Sigmoid colon (tissue), 7 donors: ENCODE data around the gene BRPF1. TPM values are rescaled to one million over a fixed set of nuclear protein-coding genes. Genes with fewer than 3 reads are reported as not detected.

Experiments used
- DNase-seq: peaks from one replicate; pipeline ENCODE4 v3.0.0-alpha.2; 2019
- H3K27ac ChIP-seq, 4 donors: fragments of 200-600 bp; sonication (generic); one replicate each; pipeline ENCODE4 v1.5.1; 2016 to 2019; ENCODE audit warnings: mild to moderate bottlenecking in 1 of 4
- H3K27me3 ChIP-seq, 3 donors: fragments of 200-600 bp; sonication (generic); one replicate each; pipeline ENCODE4 v1.5.1; 2019; ENCODE audit warnings: mild to moderate bottlenecking in 1 of 3
- H3K36me3 ChIP-seq, 4 donors: fragments of 200-600 bp; sonication (generic); one replicate each; pipeline ENCODE4 v1.5.1; 2016 to 2019
- H3K4me1 ChIP-seq, 4 donors: fragments of 200-600 bp; sonication (generic); one replicate each; pipeline ENCODE4 v1.5.1; 2017 to 2019
- H3K4me3 ChIP-seq, 4 donors: fragments of 200-600 bp; sonication (generic); one replicate each; pipeline ENCODE4 v1.5.1; 2017 to 2019; ENCODE audit warnings: mild to moderate bottlenecking in 2 of 4, moderate library complexity in 1 of 4
- H3K9me3 ChIP-seq, 4 donors: fragments of 200-600 bp in 3 of 4; sonication (generic) in 3 of 4; one replicate each; pipeline versions ENCODE4 v1.5.1 to v1.6.1; 2013 to 2019
- CTCF ChIP-seq, 4 experiments: fragments of 450-650 bp in 3 of 4; fragments of 200-600 bp in 1 of 4; IDR thresholded peaks; one replicate each; pipeline ENCODE4 v1.5.1; 2016 to 2019; ENCODE audit warnings: antibody characterized with exemption in 4 of 4, mild to moderate bottlenecking in 3 of 4, moderate library complexity in 2 of 4
- EP300 ChIP-seq, 4 donors: sonication (generic); formaldehyde crosslinking; IDR thresholded peaks; one replicate each; pipeline ENCODE4 v1.6.1; 2017; ENCODE audit warnings: antibody characterized with exemption in 4 of 4
- POLR2A ChIP-seq, 2 donors: fragments of 450-650 bp; IDR thresholded peaks; one replicate each; pipeline ENCODE4 v1.6.1; 2016; ENCODE audit warnings: antibody characterized with exemption in 2 of 2, mild to moderate bottlenecking in 2 of 2, moderate library complexity in 2 of 2
- POLR2AphosphoS5 ChIP-seq, 4 donors: sonication (generic); formaldehyde crosslinking; IDR thresholded peaks; one replicate each; pipeline ENCODE4 v1.6.1; 2017; ENCODE audit warnings: antibody characterized with exemption in 4 of 4
- WGBS, 2 donors: extraction: QIAGEN DNeasy Blood & Tissue Kit; methylation state at CpG; one replicate each; pipeline ENCODE4 v1.1.7; 2013; 5-methylcytosine and 5-hydroxymethylcytosine counted together
- intact Hi-C: fragments of 100-400 bp; cut with DNase I; formaldehyde crosslinking; loops from one replicate; pipeline ENCODE4 v1.15.1; 2023
- polyA plus RNA-seq, 3 donors: library from polyadenylated mRNA; stranded (reverse); fragments of 200-250 nt; gene quantifications; one replicate each; pipeline ENCODE4 v1.2.3, GENCODE V29; 2013
- total RNA-seq, 4 donors: library from RNA; depleted of rRNA; stranded (reverse); fragments of >200 nt; gene quantifications; one replicate each; pipeline ENCODE4 v1.1.0, GENCODE V29; 2016
- donor health status: healthy with polysubstance abuse.
- donor health status: Bipolar disorder and iron deficiency.
- donor health status: healthy.

BRPF1 gene
- total and polyA plus RNA-seq, 7 donors = 3.5 to 18.6 (median 12.6) TPM

- intact Hi-C loops = loop anchor here (5.0 to 10.0 kb wide), 4 partner anchors 89 to 1019 kb away; no protein-coding TSS in a partner anchor
- no peak overlapping the region for H3K27ac ChIP-seq
Measured at GRCh38 chr3:9718118-9718517, 13.4 kb upstream of the BRPF1 start.

GRCh38 chr3:9721015-9721699 is 10.4 kb upstream of the BRPF1 start:
- intact Hi-C loops = no loop called here
- Histone ChIP-seq H3K4me3 (no peak overlapping the region), H3K9me3 (no peaks in the 10 kb centered on the region), H3K27me3 (no peaks in the 10 kb centered on the region), H3K27ac (no peak overlapping the region), H3K36me3 (no peaks in the 10 kb centered on the region), H3K4me1 (peaks cover 0 to 14% (median 5%) of the 10 kb centered on the region in 4 donors)
- WGBS, 2 donors = 37 to 38% methylated on average over 7 of the region's 7 CpGs
- TF ChIP-seq EP300 (IDR thresholded peaks at IDR 0.05) = no peak
- TF ChIP-seq POLR2AphosphoS5 (IDR thresholded peaks at IDR 0.05) = no peak
- TF ChIP-seq CTCF (IDR thresholded peaks at IDR 0.05) = no peak
- TF ChIP-seq POLR2A (IDR thresholded peaks at IDR 0.05) = no peak
- DNase-seq = no peak

More at GRCh38 chr3:9718118-9718517, 13.4 kb upstream of the BRPF1 start:
- Histone ChIP-seq H3K4me3 (no peak overlapping the region), H3K9me3 (no peaks in the 10 kb centered on the region), H3K27me3 (no peaks in the 10 kb centered on the region), H3K36me3 (no peaks in the 10 kb centered on the region), H3K4me1 (peaks cover 0 to 25% (median 10%) of the 10 kb centered on the region in 4 donors)
- no peak for DNase-seq
- no peak for TF ChIP-seq CTCF (IDR thresholded peaks at IDR 0.05)
- no peak for TF ChIP-seq EP300 (IDR thresholded peaks at IDR 0.05)
- no peak for TF ChIP-seq POLR2A (IDR thresholded peaks at IDR 0.05)
- TF ChIP-seq POLR2AphosphoS5 (IDR thresholded peaks at IDR 0.05) = no peak
- 56 to 68% methylated on average over 4 of the region's 4 CpGs for WGBS, 2 donors

- 64 to 74% methylated on average over 2 of the region's 2 CpGs for WGBS, 2 donors
- Histone ChIP-seq H3K4me1 (peaks cover 0 to 10% (median 0%) of the 10 kb centered on the region in 4 donors), H3K4me3 (no peak overlapping the region), H3K27me3 (no peaks in the 10 kb centered on the region), H3K27ac (no peak overlapping the region), H3K36me3 (no peaks in the 10 kb centered on the region), H3K9me3 (no peaks in the 10 kb centered on the region)
- no peak for DNase-seq
- no peak for TF ChIP-seq CTCF (IDR thresholded peaks at IDR 0.05)
- no peak for TF ChIP-seq POLR2A (IDR thresholded peaks at IDR 0.05)
- TF ChIP-seq EP300 (IDR thresholded peaks at IDR 0.05) = no peak
- TF ChIP-seq POLR2AphosphoS5 (IDR thresholded peaks at IDR 0.05) = no peak
- intact Hi-C loops = no loop called here
Measured at GRCh38 chr3:9721700-9722060, 9.9 kb upstream of the BRPF1 start.

GRCh38 chr3:9725775-9726515 is 5.6 kb upstream of the BRPF1 start:
- H3K36me3 ChIP-seq = no peaks in the 10 kb centered on the region
- H3K4me1 ChIP-seq = peaks cover 0 to 17% (median 7%) of the 10 kb centered on the region in 4 donors
- DNase-seq = no peak
- no peaks in the 10 kb centered on the region for H3K27me3 ChIP-seq
- intact Hi-C loops = no loop called here
- WGBS, 2 donors = 85 to 87% methylated on average over 4 of the region's 4 CpGs
- H3K4me3 ChIP-seq = no peak overlapping the region
- TF ChIP-seq EP300 (IDR thresholded peaks at IDR 0.05) (no peak), POLR2AphosphoS5 (IDR thresholded peaks at IDR 0.05) (no peak), CTCF (IDR thresholded peaks at IDR 0.05) (no peak), POLR2A (IDR thresholded peaks at IDR 0.05) (no peak)
- H3K27ac ChIP-seq = no peak overlapping the region
- H3K9me3 ChIP-seq = no peaks in the 10 kb centered on the region
